NK-92 treated with Interleukin-12 subunit alpha and Interleukin-12 subunit beta, amount 100 ng/mL, for 24 hours (cell line): ENCODE data around the gene ATP9B.

Experiments used
- DNase-seq: peaks from one replicate; lab custom pipeline; 2025; lab: John Stamatoyannopoulos, UW

ATP9B gene

GRCh38 chr18:79397830-79398761 lies 328.9 kb downstream of the ATP9B start:
- no peak for DNase-seq

GRCh38 chr18:79399275-79400081 lies 330.3 kb downstream of the ATP9B start:
- no peak for DNase-seq

- DNase-seq: no peak
Measured at GRCh38 chr18:79400091-79400590, 330.9 kb downstream of the ATP9B start.

GRCh38 chr18:79400591-79401381 lies 331.6 kb downstream of the ATP9B start:
- DNase-seq: no peak

GRCh38 chr18:79401494-79402208 lies 332.5 kb downstream of the ATP9B start:
- DNase-seq: no peak

GRCh38 chr18:79402209-79402576 lies 333.0 kb downstream of the ATP9B start:
- DNase-seq: no peak

- no peak for DNase-seq
Measured at GRCh38 chr18:79402977-79403722, 334.0 kb downstream of the ATP9B start.

- DNase-seq: no peak
Measured at GRCh38 chr18:79403723-79404566, 334.8 kb downstream of the ATP9B start.

- no peak for DNase-seq
Measured at GRCh38 chr18:79404567-79404910, 335.3 kb downstream of the ATP9B start.

- no peak for DNase-seq
Measured at GRCh38 chr18:79405019-79405780, 336.0 kb downstream of the ATP9B start.

- DNase-seq: no peak
Measured at GRCh38 chr18:79405781-79406575, 336.8 kb downstream of the ATP9B start.

- DNase-seq: no peak
Measured at GRCh38 chr18:79406708-79407107, 337.5 kb downstream of the ATP9B start.

GRCh38 chr18:79409313-79409712 lies 340.1 kb downstream of the ATP9B start:
- DNase-seq: no peak

- DNase-seq: no peak
Measured at GRCh38 chr18:79410171-79410641, 341.0 kb downstream of the ATP9B start.

- DNase-seq: no peak
Measured at GRCh38 chr18:79410731-79411613, 341.8 kb downstream of the ATP9B start.

- DNase-seq: no peak
Measured at GRCh38 chr18:79411614-79412526, 342.7 kb downstream of the ATP9B start.
